Measurements from ENCODE around the gene C1QL4. TPM values are rescaled to one million over a fixed set of nuclear protein-coding genes. Genes with fewer than 3 reads are reported as not detected.

C1QL4 gene
- polyA plus RNA-seq, 3 donors, result not detected

DNA sequence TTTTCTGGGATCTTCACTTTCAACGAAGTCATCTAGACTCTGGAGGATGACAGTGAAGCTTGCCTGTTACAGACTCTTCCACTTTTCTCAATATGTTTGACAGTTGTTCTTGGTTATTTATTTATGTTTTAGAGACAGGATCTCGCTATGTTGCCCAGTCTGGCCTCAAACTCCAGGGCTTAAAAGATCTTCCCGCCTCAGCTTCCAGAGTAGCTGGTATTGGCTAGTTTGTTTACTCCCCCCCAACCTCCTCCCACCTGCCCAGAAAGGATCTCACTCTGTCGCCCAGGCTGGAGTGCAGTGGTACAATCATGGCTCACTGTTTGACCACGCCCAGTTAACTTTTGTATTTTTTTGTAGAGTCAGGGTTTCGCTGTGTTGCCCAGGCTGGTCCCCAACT is 33.6 kb upstream of the C1QL4 start:
- 97% methylated on average over 3 of the region's 6 CpGs for WGBS (ENCODE audit: insufficient coverage)
- H3K4me1 Mint-ChIP-seq, result peaks cover 28% of the 10 kb centered on the region
- no peaks in the 10 kb centered on the region for H3K9me3 Mint-ChIP-seq
- TF ChIP-seq, protein P1, sequence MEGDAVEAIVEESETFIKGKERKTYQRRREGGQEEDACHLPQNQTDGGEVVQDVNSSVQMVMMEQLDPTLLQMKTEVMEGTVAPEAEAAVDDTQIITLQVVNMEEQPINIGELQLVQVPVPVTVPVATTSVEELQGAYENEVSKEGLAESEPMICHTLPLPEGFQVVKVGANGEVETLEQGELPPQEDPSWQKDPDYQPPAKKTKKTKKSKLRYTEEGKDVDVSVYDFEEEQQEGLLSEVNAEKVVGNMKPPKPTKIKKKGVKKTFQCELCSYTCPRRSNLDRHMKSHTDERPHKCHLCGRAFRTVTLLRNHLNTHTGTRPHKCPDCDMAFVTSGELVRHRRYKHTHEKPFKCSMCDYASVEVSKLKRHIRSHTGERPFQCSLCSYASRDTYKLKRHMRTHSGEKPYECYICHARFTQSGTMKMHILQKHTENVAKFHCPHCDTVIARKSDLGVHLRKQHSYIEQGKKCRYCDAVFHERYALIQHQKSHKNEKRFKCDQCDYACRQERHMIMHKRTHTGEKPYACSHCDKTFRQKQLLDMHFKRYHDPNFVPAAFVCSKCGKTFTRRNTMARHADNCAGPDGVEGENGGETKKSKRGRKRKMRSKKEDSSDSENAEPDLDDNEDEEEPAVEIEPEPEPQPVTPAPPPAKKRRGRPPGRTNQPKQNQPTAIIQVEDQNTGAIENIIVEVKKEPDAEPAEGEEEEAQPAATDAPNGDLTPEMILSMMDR (IDR thresholded peaks at IDR 0.05), result no peak
- intact Hi-C loops (cut with micrococcal nuclease), result no loop called here
- Histone ChIP-seq H3K4me2 (replicated peaks; ENCODE audit: extremely low read depth, low read length, poor library complexity, severe bottlenecking) (no peak overlapping the region), H2AFZ (ENCODE audit: insufficient read depth, low read depth, low read length, poor library complexity, severe bottlenecking) (no peak overlapping the region), H3K36me3 (replicated peaks in 1 of 2; ENCODE audit: control insufficient read depth in 1 of 2, insufficient read depth in 2 of 2, low read length in 2 of 2) (no peaks in the 10 kb centered on the region), H3K27me3 (ENCODE audit: control insufficient read depth in 2 of 2, insufficient read depth in 2 of 2, low read length in 2 of 2) (no peaks in the 10 kb centered on the region), H3K27ac (ENCODE audit: low read depth in 1 of 2, low read length in 2 of 2) (no peak overlapping the region), H3K9ac (ENCODE audit: insufficient read depth, low read length, poor library complexity, severe bottlenecking) (no peak overlapping the region), H4K20me1 (ENCODE audit: insufficient read depth, low read length) (no peaks in the 10 kb centered on the region), H3K79me2 (ENCODE audit: insufficient read depth, low read length) (no peaks in the 10 kb centered on the region), H3K4me3 (replicated peaks in 1 of 3; ENCODE audit: low read depth in 2 of 3, low read length in 3 of 3) (no peak overlapping the region), H3K9me3 (replicated peaks in 1 of 2; ENCODE audit: control insufficient read depth in 1 of 2, insufficient read depth in 1 of 2, low read length in 2 of 2) (no peaks in the 10 kb centered on the region), H3K4me1 (ENCODE audit: control insufficient read depth in 1 of 2, insufficient read depth in 2 of 2, low read length in 2 of 2) (peaks cover 19 to 31% of the 10 kb centered on the region in 2 donors)
- no peak overlapping the region for H3K4me3 Mint-ChIP-seq
- no peak for DNase-seq
- H3K36me3 Mint-ChIP-seq, result peaks cover 0 to 4% of the 10 kb centered on the region in 2 donors
- peaks cover 0 to 2% (median 0%) of the 10 kb centered on the region in 3 donors for H3K27me3 Mint-ChIP-seq (ENCODE audit: low read depth in 3 of 3)
- H3K27ac Mint-ChIP-seq, result no peak overlapping the region

DNA sequence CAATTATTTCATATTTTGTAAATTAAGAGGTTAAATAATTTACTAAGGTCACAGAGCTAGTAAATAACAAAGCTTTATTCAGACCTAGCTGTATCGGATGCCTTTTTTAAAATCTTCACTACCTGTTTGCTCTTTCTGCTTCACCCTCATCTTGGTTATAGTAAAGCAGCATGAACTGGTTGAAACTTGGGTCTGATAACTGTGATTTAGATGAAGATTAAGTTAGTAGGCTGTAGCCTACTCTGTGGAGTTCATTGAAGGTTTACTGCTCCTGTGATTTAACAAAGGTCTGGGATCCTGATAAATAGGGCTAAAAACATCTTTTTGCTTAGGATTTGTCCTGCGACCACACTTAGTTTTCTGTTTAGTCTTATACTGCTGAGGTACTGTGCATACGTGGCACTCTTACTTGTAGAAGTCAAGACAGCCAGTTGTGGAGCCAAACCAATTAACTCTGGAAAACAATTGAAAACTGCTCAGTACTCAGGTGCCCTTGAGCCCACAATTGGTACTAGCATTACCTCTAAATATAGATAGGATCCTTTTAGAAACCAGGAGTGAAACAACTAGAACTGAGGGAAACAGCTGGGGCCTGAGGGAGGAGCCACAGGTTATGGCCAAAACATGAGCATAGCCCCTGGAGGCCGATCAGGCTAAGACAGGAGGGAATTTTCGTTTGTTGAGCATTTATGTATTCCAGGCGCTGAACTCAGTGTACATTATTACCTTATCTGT is 32.6 kb upstream of the C1QL4 start:
- Histone ChIP-seq H3K27ac (ENCODE audit: low read depth in 1 of 2, low read length in 2 of 2) (no peak overlapping the region), H3K4me1 (ENCODE audit: control insufficient read depth in 1 of 2, insufficient read depth in 2 of 2, low read length in 2 of 2) (peaks cover 29 to 38% of the 10 kb centered on the region in 2 donors), H2AFZ (ENCODE audit: insufficient read depth, low read depth, low read length, poor library complexity, severe bottlenecking) (no peak overlapping the region), H4K20me1 (ENCODE audit: insufficient read depth, low read length) (no peaks in the 10 kb centered on the region), H3K9me3 (replicated peaks in 1 of 2; ENCODE audit: control insufficient read depth in 1 of 2, insufficient read depth in 1 of 2, low read length in 2 of 2) (no peaks in the 10 kb centered on the region), H3K9ac (ENCODE audit: insufficient read depth, low read length, poor library complexity, severe bottlenecking) (no peak overlapping the region), H3K4me2 (replicated peaks; ENCODE audit: extremely low read depth, low read length, poor library complexity, severe bottlenecking) (no peak overlapping the region), H3K36me3 (replicated peaks in 1 of 2; ENCODE audit: control insufficient read depth in 1 of 2, insufficient read depth in 2 of 2, low read length in 2 of 2) (no peaks in the 10 kb centered on the region), H3K27me3 (ENCODE audit: control insufficient read depth in 2 of 2, insufficient read depth in 2 of 2, low read length in 2 of 2) (no peaks in the 10 kb centered on the region), H3K4me3 (replicated peaks in 1 of 3; ENCODE audit: low read depth in 2 of 3, low read length in 3 of 3) (no peak overlapping the region), H3K79me2 (ENCODE audit: insufficient read depth, low read length) (no peaks in the 10 kb centered on the region)
- intact Hi-C loops (cut with micrococcal nuclease), result no loop called here
- Mint-ChIP-seq H3K27ac (no peak overlapping the region), H3K4me1 (peaks cover 36% of the 10 kb centered on the region), H3K9me3 (no peaks in the 10 kb centered on the region), H3K36me3 (peaks cover 0 to 4% of the 10 kb centered on the region in 2 donors), H3K27me3 (ENCODE audit: low read depth in 3 of 3) (peaks cover 0 to 2% (median 0%) of the 10 kb centered on the region in 3 donors), H3K4me3 (no peak overlapping the region)
- no peak for DNase-seq
- 79% methylated on average over 2 of the region's 6 CpGs for WGBS (ENCODE audit: insufficient coverage)
- TF ChIP-seq, protein P1 (IDR thresholded peaks at IDR 0.05), result peak; percentile 16

All from CD14-positive monocyte (primary cell).